GM18517 (cell line): ENCODE data around the gene LAP3.
"Not testable (repeated sequence)": the region's sequence is repeated elsewhere in the genome, so short reads cannot be mapped to it uniquely, and the experiment has no call there.

ENCODE experiments used
- ATAC-seq: cut with Tn5 transposase; IDR thresholded peaks from one replicate; pipeline ENCODE4 v1.9.1; 2021; ENCODE audit warnings: mild to moderate bottlenecking, moderate library complexity; ENCODE audit not compliant: unreplicated experiment

Gene LAP3

GRCh38 chr4:17576932-17577664, at the start of gene LAP3:
Gene LAP3, plus strand, starts transcription at chr4:17577198. Its CDS starts 268 bp downstream, at chr4:17577466.
- ATAC-seq = peak; percentile 73

DNA sequence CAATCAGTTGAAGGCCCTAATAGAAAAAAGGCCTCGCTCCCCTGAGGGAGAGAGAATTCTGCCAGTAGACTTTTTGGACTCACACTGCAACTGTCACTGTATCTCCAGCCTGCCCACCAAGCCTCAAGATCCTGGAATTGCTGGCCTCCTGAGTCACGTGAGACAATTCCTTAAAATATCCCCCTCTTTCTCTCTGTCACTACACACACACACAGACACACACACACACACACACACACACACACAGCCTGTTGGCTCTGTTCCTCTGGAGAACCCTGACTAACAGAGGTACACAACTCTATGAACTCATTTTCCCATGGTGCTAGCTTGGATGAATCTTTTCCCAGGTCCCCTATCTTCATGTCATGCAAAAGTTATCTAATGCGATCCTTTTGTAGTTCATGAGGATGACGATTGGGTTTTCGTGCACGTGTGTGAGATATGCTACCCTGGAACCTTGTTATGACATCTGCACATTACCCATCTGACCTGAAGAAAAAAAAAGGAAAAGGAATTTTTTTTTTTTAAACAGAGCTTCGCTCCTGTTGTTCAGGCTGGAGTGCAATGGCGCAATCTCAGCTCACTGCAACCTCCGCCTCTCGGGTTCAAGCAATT, 48.3 kb upstream of the LAP3 start:
- ATAC-seq = no peak

DNA sequence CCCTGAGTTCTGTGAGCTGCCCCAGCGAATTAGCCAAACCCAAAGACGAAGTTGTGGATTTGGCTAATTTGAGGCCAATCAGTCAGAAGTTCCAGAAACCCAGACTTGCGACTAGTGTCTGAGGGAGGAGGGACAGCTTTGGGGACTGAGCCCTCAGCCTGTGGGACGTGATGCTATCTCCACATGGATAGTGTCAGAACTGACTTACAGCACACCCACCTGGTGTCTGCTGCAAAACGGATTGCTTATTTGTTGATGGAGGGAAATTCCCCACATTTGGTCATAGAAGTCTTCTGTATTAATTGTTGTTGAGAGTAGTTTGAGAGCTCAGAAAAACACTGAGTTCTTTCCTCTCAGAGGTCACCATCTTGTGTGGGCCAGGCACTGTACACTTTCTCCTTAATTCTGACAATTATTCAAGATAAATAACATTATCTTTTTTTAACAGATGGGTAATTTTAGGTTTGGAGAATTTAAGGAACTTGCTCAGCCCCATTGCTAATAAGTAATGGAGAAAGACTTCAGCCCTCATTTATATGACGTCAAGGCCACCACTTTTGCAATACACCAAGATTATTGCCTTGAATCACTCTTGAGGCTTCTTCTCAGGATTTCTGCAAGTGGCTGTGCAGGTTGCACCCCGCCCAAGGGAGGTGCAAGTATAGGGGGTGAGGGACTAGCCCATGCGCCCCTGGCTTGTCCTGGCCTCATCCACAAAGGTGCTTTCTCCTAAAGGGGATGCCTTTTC, 45.3 kb upstream of the LAP3 start:
- ATAC-seq = no peak

GRCh38 chr4:17534705-17535104, 42.3 kb upstream of the LAP3 start:
- no peak for ATAC-seq

DNA sequence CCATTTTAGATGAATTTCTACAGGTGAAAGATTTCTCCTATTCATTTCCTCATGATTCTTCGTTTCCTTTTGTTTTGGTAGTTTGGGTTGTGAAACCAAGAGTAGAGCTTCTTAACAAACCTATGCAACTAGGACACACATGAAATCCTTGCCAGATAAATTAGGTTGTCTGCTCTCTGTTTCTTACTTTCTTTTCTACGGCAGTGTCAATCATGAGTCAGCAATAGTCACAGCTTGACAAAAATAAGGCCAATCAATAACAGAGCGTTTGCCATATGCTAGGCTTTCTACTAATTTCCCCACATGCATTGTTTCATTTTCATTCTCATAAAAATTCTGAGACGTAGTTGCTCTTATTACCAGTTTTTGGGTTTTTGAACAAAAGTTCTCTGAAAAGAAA, 41.8 kb upstream of the LAP3 start:
- ATAC-seq = no peak

DNA sequence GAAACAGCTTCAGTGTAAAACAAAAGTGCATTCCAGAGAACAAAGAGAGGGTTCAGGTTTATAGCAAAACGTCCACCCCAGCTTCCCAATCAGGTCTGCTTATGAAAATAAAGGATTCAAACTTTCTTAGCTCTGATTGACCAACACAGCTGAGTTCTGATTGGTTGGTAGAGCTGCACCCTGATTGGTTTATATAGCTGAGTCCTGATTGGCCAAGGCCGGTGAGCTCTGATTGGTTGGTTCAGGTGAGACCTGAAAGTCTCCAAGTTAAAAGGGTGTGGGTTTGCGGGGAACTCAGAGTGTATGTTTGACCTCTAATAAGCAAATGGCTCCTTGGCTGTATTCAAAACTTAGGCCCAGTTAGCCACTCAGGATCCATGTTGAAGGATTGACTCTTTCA, 41.1 kb upstream of the LAP3 start:
- ATAC-seq = no peak

DNA sequence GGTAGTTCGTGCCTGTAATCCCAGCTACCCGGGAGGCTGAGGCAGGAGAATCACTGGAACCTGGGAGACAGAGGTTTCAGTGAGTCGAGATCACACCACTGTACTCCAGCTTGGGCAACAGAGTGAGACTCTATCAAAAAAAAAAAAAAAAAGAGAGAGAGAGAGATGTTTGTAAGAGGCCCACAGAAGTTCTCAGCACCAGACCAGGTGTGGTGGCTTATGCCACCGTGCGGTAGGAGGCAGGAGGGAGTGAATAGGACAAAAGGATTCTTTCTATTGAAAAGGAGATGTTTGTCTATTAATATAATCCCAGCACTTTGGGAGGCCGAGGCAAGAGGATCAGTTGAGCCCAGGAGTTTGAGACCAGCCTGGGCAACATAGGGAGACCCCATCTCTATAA, 39.9 kb upstream of the LAP3 start:
- ATAC-seq = not testable (repeated sequence)

DNA sequence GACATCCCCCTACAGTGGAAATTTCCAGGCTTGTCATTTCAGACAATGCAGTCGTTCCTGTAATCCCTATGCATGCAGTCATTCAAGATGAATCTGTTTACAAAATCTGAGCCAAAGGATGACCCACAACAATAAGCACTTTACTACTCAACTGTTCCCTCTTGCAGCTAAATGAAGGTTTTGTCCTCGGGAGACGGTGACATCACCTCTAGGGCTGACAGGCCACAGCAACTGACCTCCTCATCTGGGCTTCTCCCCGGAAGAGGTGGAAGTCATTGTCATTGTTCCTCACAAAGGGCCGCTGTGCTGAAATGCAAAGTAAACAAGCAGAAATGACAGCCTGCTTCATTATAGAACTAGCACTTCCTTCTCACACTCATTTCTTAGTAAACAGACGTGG, 32.8 kb upstream of the LAP3 start:
- ATAC-seq = no peak

DNA sequence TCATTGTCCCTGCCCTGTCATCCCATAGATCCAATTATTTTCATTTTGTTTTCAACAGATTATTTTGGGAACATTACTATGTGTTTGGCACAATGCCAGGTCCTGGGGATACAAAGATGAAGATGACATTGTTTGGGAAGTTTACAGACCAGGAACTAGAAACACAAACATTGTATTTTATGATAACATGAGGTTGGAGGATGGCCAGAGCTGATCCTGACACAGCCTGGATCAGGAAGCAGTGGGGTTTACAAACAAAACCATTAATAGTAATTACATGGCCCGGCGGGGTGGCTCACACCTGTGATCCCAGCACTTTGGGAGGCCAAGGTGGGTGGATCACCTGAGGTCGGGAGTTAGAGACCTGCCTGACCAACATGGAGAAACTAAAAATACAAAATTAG, 32.2 kb upstream of the LAP3 start:
- ATAC-seq = no peak

DNA sequence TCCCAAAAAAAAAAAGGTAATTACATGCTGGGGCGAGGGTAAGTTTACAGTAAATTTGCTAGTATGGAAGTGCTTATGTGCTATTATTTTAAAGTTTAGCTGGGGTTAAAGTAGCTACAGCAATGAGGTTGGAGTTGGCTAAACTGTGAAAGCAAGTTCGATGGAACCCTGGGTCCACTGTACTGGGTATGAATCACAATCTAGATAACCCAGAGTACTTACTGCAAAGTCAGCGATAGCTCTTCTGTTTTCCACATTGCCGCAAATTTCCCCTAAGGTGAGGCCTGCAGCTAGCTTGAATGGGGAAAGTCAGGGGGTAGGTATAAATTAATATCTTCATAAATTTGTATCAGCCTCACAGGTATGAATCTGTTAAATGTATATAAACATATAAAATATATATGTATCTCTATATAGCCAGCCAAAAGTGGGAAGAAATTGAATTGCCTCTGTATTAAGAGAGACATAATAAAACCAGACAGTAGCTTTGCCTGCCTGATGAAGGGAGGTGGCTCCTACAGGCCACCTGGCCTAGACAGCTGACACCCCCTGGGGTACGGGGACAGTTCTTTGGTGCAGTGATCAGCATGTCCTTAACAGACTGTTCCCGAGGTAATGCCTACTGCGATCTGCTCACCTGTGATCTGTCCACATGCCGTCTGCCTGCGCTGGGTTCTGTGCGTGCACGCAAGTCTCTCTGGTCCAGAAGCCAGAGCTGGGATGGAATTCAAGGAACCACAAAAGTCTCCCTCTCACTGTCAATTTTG, 31.4 kb upstream of the LAP3 start:
- no peak for ATAC-seq

DNA sequence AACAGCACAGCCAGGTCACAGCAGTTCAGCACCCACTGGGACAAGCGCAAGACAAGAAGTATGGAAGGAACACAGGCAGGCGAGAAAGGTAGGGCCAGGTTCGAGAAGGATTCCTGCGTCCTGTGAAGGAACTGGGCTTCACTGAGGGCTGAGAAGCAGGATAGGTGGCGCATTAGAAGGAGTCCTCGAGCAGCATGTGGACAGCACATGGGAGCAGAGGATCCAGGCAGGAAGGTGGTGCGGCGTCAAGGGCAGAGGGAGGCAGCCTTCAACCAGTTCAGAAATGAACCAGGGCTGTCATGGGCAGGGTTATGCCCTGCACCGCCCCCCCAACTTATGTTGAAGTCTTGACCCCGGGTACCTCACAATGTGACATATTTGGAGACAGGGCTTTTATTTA, 30.8 kb upstream of the LAP3 start:
- ATAC-seq = no peak

DNA sequence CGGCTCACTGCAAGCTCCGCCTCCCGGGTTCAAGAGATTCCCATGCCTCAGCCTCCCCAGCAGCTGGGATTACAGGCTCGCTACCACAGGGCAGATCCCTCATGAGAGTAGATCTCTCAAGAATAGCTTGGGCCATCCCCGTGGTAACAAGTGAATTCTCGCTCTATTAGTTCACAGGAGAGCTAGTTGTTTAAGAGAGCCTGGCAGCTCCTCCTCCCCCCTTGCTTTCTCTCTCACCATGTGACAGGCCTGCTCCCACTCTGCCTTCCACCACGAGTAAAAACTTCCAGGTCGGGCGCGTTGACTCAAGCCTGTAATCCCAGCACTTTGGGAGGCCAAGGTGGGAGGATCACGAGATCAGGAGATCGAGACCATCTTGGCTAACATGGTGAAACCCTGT, 30.3 kb upstream of the LAP3 start:
- no peak for ATAC-seq

DNA sequence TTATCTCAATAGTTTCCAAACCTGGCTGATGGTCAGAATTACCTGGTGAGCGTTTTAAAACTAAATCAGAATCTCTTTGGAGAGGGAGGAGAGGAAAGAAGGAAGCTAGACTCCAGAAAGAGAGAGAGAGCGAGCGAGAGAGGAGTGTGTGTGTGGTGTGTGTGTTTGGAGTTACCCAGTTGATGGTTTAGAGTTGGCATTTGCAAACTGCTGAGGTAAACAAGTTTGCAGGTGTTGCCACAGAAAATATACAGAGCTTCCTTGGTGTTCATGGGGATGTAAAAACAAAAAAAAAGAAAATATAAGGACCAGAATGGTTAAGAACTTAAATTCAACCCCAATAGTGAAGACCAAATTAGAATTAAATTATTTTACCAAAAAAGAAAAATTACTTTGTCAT, 26.4 kb upstream of the LAP3 start:
- ATAC-seq = no peak

DNA sequence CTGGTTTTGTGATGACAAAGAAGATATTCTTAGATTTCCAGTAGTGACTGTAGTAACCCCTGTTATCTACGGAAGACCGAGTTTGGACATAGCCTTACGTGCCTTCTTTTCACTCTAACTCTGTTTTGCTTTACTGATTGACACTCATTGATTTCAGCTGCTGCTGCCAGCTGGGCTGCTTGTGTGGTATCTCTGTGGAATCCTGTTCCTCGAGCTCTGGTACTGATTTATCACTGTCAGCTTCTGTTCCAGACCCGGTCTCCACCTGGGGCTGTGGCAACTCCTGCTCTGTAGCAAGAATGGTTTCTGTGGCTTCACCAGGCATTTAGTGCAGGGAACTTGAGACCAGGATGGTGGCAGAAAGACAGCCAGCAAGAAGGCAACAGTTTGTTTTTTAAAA, 24.6 kb upstream of the LAP3 start:
- no peak for ATAC-seq

- ATAC-seq = no peak
These were observed 22.4 kb upstream of the LAP3 start for GRCh38 chr4:17554568-17554967.

DNA sequence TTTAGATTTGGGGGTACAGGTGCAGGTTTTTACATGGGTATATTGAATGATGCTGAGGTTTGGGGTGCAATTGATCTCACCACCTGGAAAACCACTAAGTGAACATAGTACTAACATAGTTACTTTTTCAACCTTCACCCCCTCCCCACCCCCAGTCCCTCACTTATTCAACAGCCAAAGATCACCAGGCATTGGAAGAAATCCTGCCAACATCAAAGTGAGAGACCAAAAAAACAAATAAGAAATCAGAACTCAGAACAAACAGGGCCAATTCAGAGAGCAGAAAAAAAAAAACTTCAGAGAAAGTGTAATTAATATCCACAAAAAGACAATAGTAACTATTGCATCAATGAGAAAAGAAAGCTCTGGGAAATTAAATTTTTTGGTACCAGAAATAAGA, 20.5 kb upstream of the LAP3 start:
- ATAC-seq = no peak

GRCh38 chr4:17557880-17558279, 19.1 kb upstream of the LAP3 start:
- no peak for ATAC-seq

DNA sequence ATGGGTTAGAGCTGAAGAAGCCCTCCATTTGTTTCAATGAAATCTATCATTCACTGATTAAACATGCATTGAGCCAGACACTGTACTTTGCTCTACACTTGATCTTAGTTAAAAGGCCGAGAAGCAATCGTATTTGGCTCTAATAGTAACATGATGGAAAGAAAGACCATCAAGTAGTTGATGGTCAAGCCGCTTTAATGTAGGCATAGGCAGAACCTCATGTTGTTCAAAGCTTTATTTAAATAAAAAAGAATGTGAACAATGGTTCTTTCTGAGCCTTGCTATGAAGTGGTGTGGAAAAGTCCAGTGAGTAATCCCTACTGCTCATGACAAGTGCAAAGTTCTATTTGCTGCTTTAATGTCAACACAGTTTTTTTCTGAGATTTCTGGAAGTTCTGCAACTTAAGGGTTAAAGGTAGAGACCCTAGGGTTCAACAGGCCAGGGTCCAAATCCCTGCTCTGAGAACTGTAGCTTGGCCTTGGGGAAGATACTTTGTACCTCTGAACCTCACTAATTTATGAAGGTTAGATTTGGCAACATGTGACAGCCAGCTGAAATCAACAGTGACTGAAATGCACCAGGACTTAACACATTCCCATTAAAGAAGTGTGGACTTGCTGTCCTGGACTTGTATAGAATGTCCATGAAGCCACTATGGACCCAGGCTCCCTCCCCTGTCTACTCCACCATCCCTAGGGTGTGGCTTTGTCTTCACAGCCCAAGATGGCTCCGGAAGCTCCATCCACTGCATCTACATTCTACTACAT, 17.9 kb upstream of the LAP3 start:
- no peak for ATAC-seq

- no peak for ATAC-seq
These were observed 17.3 kb upstream of the LAP3 start for GRCh38 chr4:17559709-17560048.

GRCh38 chr4:17560065-17560673, 16.8 kb upstream of the LAP3 start:
- no peak for ATAC-seq
